Suprapubic skin (tissue), 4 donors: ENCODE measurements around the gene INMT.

ENCODE experiments used
- CTCF ChIP-seq, 2 donors: fragments of 200-600 bp in 1 of 2; fragments of 450-650 bp in 1 of 2; sonication (generic) in 1 of 2; IDR thresholded peaks; one replicate each; pipeline ENCODE4 v1.5.1; 2016 to 2019; ENCODE audit warnings: antibody characterized with exemption in 2 of 2, mild to moderate bottlenecking in 1 of 2, moderate library complexity in 1 of 2
- POLR2A ChIP-seq, 2 donors: fragments of 450-650 bp; IDR thresholded peaks; one replicate each; pipeline ENCODE4 v1.6.1; 2017; ENCODE audit warnings: antibody characterized with exemption in 2 of 2, mild to moderate bottlenecking in 2 of 2, moderate library complexity in 2 of 2
- POLR2AphosphoS5 ChIP-seq, 3 donors: sonication (generic); formaldehyde crosslinking; IDR thresholded peaks; one replicate each; pipeline ENCODE4 v1.6.1; 2017; ENCODE audit warnings: antibody characterized with exemption in 3 of 3

- TF ChIP-seq CTCF (IDR thresholded peaks at IDR 0.05) (no peak), POLR2A (IDR thresholded peaks at IDR 0.05) (no peak), POLR2AphosphoS5 (IDR thresholded peaks at IDR 0.05) (no peak)
These were observed 47.5 kb downstream of the INMT start for GRCh38 chr7:30799206-30799975.
